Activated effector memory CD4-positive, alpha-beta T cell treated with Interleukin-2 at 50 U/mL for 16 hours (primary cell): Measurements from ENCODE around the gene CD36.
"Not testable (repeated sequence)": the region's sequence is repeated elsewhere in the genome, so short reads cannot be mapped to it uniquely, and the experiment has no call there.

Source experiments
- DNase-seq: peaks from one replicate; pipeline ENCODE4 v3.0.0-alpha.2; 2020

CD36 gene

DNA sequence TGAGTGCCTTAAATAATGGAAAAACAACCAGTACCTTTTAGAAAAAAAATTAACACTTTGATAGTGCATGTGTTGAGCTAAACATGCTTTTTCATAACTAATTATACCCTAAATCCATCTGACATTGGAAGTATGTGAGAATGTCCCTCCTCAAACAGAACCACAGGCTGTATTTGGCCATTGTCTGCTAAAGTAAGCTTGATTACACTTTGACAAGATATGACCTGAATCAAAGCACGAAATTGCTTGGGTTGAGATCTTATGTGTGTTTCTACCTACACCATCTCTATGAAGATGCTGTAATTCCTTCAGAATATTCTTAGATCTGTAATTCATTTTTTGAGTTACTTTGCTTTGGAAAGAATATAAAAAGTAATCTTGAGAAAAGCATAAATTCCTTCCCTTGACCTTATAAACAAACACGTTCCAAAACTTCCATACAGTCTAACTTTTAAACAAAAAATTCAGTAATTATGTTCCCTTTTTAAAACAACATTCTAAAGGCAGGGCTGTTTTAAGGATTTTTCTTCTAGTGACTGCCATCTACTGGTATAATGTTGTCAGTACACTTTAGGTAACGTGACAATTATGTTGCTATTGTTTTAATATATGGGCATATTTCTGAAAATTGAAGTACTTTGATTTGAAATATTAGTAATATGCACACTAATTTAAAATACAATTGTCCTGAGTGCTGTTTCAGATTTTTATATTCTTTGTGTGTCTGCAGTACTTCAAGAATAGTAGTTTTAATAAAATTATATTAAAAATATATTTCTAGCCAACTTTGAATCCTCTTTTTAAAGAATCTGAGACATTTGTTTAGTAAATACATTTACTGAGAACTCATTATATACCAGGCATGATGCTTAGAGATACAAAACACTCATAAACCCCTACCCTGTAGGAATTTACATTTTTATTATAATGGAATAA lies 20.9 kb downstream of the CD36 start:
- DNase-seq, result no peak

DNA sequence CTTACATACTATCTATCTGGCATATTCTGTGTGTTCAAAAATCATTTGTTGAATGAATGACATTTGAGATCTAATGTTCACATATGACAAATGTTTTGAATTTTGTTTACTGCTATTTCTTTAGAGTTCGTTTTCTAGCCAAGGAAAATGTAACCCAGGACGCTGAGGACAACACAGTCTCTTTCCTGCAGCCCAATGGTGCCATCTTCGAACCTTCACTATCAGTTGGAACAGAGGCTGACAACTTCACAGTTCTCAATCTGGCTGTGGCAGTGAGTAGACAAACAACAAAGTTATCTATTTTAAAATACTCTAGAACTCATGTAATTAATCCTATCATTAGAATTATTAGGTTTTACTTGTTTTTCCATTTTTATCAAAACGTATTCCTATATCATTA lies 22.5 kb downstream of the CD36 start:
- DNase-seq, result no peak

GRCh38 chr7:80661729-80662128 lies 23.3 kb downstream of the CD36 start:
- no peak for DNase-seq

GRCh38 chr7:80662252-80662651 lies 23.8 kb downstream of the CD36 start:
- DNase-seq, result no peak

DNA sequence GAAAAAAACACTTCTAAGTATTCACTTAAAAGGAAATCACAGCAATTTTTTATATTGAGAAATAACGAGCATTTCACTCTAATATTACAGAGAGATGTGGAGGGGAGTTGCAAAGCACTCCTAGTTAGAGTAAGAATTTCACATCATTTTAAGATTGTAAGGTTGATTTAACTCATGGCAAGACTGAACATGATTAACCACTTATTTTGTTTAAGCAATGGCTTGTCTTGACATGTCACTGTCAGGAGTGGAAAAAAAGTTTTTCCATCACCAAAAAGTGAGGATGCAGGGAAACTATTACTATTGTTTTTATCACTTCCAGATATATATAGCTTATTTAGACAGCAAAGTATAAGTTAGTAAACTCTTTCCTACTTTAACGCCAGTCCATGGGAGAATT lies 27.1 kb downstream of the CD36 start:
- DNase-seq, result no peak

- no peak for DNase-seq
Observed at GRCh38 chr7:80666376-80666775, 27.9 kb downstream of the CD36 start.

- DNase-seq, result not testable (repeated sequence)
Observed at GRCh38 chr7:80669367-80669766, 30.9 kb downstream of the CD36 start.

DNA sequence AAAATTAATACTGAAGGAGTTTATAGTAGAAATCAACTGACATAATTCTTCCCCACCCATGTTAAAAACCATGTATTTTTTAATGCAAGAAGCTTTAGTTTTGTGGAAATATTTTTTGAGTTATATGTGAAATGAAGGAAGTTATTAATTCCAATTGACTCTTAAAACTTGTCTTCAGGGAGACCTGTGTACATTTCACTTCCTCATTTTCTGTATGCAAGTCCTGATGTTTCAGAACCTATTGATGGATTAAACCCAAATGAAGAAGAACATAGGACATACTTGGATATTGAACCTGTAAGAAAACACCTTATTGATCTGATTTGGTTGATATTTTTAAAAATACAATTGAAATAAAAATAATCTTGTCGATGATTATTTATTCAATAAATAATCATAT lies 33.3 kb downstream of the CD36 start:
- DNase-seq, result no peak

- DNase-seq, result no peak
Observed at GRCh38 chr7:80675090-80675489, 36.6 kb downstream of the CD36 start.

DNA sequence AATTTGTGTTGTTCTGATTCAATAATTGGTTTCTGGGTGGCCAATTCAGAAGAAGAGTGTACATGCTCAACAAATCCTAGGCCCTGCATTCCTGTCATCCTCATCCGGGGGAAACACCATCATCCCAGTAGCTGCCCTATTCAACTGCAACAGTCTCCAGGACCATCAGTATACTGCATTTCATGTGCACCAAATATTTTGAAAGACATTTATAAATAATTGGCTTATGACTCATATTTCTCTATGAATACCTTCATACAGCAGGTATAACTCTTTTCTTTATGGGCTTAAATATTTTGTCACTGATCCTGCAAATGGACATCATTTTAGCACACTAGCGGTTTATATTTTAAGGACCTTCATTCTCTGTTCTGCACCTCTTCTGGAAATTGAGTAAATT lies 38.0 kb downstream of the CD36 start:
- DNase-seq, result no peak

DNA sequence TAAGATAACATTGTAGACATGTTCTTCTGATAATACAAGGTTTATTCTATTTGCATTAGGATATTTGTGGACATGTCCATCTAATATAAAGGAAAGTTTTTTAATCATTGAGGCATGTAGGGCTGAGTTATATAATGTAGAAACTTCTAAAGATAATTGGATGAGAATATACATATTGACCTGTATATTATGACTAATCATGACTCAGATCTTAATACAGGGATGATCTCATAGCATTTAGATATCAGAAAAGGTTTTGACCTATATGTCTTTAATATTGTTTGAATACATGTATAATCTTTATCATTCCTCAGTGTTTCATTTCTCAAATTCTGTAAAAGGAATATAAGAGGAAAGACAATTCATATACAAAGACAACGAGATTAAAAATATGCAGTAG lies 39.2 kb downstream of the CD36 start:
- no peak for DNase-seq

DNA sequence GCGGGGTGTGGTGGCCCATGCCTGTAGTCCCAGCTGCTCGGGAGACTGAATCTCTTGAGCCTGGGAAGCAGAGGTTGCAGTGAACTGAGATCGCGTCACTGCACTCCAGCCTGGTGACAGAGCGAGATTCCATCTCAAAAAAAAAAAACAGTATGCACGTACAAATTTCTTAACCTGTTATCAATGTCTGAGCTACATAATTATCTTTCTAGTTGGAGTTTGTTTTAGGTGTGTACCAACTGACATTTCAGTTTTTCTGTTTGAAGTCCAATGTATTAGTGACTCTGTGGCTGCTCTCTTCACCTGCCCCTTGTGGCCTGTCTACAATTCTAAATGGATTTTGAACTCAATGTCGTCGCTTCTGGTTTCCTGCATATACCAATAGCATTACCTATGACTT lies 40.3 kb downstream of the CD36 start:
- DNase-seq, result no peak

GRCh38 chr7:80679921-80680907 lies 41.8 kb downstream of the CD36 start:
- DNase-seq, result no peak

GRCh38 chr7:80681272-80681885 lies 42.9 kb downstream of the CD36 start:
- no peak for DNase-seq

GRCh38 chr7:80682744-80683143 lies 44.3 kb downstream of the CD36 start:
- DNase-seq, result no peak

GRCh38 chr7:80686576-80686975 lies 48.1 kb downstream of the CD36 start:
- no peak for DNase-seq

DNA sequence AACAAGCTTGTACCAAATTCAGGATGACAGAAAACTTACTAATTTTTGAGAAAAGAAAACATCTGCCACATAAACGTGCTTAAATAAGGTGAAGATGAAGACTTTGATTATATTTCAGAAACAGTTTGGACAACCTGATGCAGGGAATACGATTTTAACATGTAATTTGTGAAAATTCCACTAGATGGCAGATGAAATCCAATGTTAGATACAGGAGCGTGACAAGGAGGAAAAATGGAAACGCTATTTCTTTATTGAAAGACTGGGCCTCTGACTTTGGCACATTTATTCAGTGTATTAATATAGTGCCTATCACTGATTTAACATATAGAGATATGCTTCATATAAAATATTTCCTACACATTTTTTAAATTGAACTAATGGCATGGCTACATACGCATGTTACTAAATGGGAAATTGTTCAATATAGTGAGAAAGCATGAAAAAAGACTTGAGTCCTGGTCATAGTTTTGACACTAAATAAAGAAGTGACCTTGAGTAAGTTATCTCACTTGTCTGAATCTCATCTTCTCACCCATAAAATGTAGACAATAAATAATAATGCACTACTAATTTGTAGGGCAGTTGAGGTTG lies 60.7 kb downstream of the CD36 start:
- no peak for DNase-seq

DNA sequence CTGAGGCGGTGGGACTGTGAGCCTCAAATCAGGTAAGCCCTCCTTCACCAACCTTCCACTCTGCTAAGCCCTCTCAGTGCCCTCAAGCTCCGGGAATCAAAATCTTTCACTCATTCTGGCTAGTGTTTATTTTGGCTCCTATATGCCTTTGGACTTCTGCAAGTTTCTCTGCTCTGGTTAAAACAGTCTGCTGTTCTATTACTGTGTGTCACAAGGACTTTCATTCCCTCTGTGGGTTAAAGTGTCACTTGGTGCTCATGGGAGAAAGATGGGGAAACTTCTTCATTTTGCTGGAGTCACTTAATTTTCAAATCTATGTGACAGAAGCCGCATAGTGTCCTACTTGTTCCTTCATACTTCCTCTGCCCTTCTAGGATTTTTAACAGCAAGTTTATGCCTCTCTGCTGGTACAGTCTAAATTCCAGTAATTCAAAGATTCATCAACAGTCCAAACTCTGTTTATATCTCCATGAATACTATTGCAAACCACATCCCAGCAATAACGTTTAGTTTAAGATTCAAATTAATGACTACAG lies 61.3 kb downstream of the CD36 start:
- no peak for DNase-seq

DNA sequence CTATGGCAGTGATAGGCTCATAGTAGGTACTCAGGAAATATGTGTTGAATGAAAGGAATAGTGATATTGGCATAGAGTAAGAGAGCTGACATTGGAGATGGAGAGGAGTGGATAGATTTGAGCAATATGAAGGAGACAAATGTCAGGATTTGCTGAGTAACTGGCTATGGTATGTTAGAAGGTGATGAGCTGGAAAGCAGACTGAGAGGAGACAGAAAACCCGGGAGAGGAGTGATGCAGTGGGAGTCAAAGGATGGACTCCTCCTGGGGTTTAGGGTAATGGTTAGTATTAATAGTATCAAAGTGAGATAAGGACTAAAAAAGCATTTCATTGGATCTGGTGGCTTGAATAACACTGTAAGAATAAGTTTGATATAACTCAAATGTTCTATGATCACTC lies 64.8 kb downstream of the CD36 start:
- DNase-seq, result no peak

- DNase-seq, result no peak
Observed at GRCh38 chr7:80705130-80705781, 66.8 kb downstream of the CD36 start.

GRCh38 chr7:80707318-80707717 lies 68.9 kb downstream of the CD36 start:
- no peak for DNase-seq

DNA sequence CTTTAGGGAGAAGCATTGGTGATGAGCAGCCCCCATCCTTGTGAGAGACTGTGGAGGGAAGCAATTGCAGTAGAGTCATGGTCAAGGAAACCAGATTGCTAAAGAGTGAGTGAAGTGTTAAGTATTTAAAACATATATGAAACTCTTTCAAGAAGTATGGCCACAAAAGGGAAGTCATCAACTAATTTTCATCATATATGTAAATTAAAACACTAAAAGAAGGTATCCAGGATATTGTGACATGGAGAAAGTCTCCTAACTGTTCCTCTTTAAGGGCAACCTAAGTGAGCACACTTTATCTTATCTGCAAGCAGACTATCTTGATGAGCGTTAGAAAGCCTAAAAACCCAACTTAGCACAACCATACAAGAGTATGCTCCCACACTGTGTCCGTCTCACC lies 69.7 kb downstream of the CD36 start:
- no peak for DNase-seq
